ENCODE data around the gene VWA1.
"Not testable (repeated sequence)": the region's sequence is repeated elsewhere in the genome, so short reads cannot be mapped to it uniquely, and the experiment has no call there.

VWA1 gene

GRCh38 chr1:1435106-1435903 lies at the start of gene VWA1:
Gene VWA1 (plus strand): TSS chr1:1435690. CDS start chr1:1435749, 59 bp downstream.
- DNase-seq = peak; percentile 83

- no peak for DNase-seq
Measured at GRCh38 chr1:1385931-1386330, 49.6 kb upstream of the VWA1 start.

GRCh38 chr1:1387098-1388077 lies 48.1 kb upstream of the VWA1 start:
- no peak for DNase-seq

- no peak for DNase-seq
Measured at GRCh38 chr1:1388078-1388472, 47.4 kb upstream of the VWA1 start.

- no peak for DNase-seq
Measured at GRCh38 chr1:1390675-1391074, 44.8 kb upstream of the VWA1 start.

GRCh38 chr1:1391225-1391624 lies 44.3 kb upstream of the VWA1 start:
- DNase-seq = no peak

GRCh38 chr1:1393014-1393413 lies 42.5 kb upstream of the VWA1 start:
- no peak for DNase-seq

GRCh38 chr1:1393428-1393827 lies 42.1 kb upstream of the VWA1 start:
- no peak for DNase-seq

GRCh38 chr1:1394116-1394515 lies 41.4 kb upstream of the VWA1 start:
- DNase-seq = no peak

GRCh38 chr1:1395166-1395565 lies 40.3 kb upstream of the VWA1 start:
- DNase-seq = no peak

GRCh38 chr1:1397839-1398523 lies 37.5 kb upstream of the VWA1 start:
- no peak for DNase-seq

GRCh38 chr1:1398677-1399186 lies 36.8 kb upstream of the VWA1 start:
- no peak for DNase-seq

- peak; percentile 99 for DNase-seq
Measured at GRCh38 chr1:1399187-1399871, 36.2 kb upstream of the VWA1 start, which contains the start of gene CCNL2. Gene CCNL2 (minus strand): TSS chr1:1399335. CDS start chr1:1399306, 29 bp downstream.

- no peak for DNase-seq
Measured at GRCh38 chr1:1399872-1400575, 35.5 kb upstream of the VWA1 start.

GRCh38 chr1:1400576-1401456 lies 34.7 kb upstream of the VWA1 start:
- DNase-seq = no peak

GRCh38 chr1:1401457-1402010 lies 34.0 kb upstream of the VWA1 start:
- DNase-seq = no peak

- DNase-seq = peak; percentile 31
Measured at GRCh38 chr1:1402072-1402900, 33.2 kb upstream of the VWA1 start.

GRCh38 chr1:1402901-1403392 lies 32.5 kb upstream of the VWA1 start:
- DNase-seq = not testable (repeated sequence)

- DNase-seq = no peak
Measured at GRCh38 chr1:1403653-1404052, 31.8 kb upstream of the VWA1 start.
